Stimulated activated CD4-positive, alpha-beta T cell treated with anti-CD3 and anti-CD28 coated beads, Interleukin-12 subunit alpha, Interleukin-12 subunit beta, amount 100 ng/mL, for 48 hours (primary cell): Measurements from ENCODE around the gene FAM151B.

Experiments used
- DNase-seq, 3 donors: peaks; one replicate each; pipeline ENCODE4 v3.0.0-alpha.2; 2020; ENCODE audit warnings: low read depth in 2 of 3, low spot score in 1 of 3

FAM151B gene

GRCh38 chr5:80588858-80589540 is 101.1 kb downstream of the FAM151B start:
- DNase-seq = no peak

- DNase-seq = no peak
Observed at GRCh38 chr5:80590766-80591165, 102.9 kb downstream of the FAM151B start.

GRCh38 chr5:80591352-80591751 is 103.5 kb downstream of the FAM151B start:
- DNase-seq = no peak

- no peak for DNase-seq
Observed at GRCh38 chr5:80592105-80592504, 104.2 kb downstream of the FAM151B start.
